ENCODE results near the gene RNF38. TPM values are rescaled to one million over a fixed set of nuclear protein-coding genes. Genes with fewer than 3 reads are reported as not detected.
"Not testable (repeated sequence)": the region's sequence is repeated elsewhere in the genome, so short reads cannot be mapped to it uniquely, and the experiment has no call there.

Gene RNF38
- polyA plus RNA-seq, 1 donor from 2014 or later = 61.9 TPM

DNA sequence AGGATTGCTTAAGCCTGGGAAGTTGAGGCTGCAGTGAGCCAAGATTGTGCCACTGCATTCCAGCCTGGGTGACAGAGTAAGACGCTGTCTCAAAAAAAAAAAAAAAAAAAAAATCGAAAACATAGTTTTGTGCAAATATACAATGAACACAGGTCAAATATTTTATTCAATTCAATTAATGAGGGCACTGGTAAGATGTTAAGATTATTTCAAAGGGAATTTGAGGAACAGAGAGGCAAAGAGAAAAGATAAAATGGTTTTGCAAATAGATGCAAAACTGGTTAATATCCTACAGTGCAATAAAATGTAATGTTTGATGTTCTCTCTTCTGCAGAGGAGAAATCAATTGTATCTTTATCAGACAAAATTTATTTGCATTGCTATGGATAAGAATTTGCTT, 102.3 kb downstream of the RNF38 start:
- Histone ChIP-seq H3K4me2 (ENCODE audit: low read length) (no peak overlapping the region), H3K79me2 (replicated peaks; ENCODE audit: insufficient read depth, low read length) (no peaks in the 10 kb centered on the region), H3K9ac (ENCODE audit: low read length) (no peak overlapping the region), H3K36me3 (ENCODE audit: insufficient read depth, low read length) (no peaks in the 10 kb centered on the region), H3F3A (ENCODE audit: insufficient read depth, low read length, poor library complexity, severe bottlenecking) (no peaks in the 10 kb centered on the region), H4K20me1 (ENCODE audit: insufficient read depth) (no peaks in the 10 kb centered on the region), H3K4me3 (ENCODE audit: low read length) (no peak overlapping the region), H3K9me3 (ENCODE audit: low read length) (no peaks in the 10 kb centered on the region), H3K27ac (ENCODE audit: low read length) (no peak overlapping the region), H3K9me2 (ENCODE audit: insufficient read depth, low read length) (no peaks in the 10 kb centered on the region), H3K27me3 (ENCODE audit: insufficient read depth, low read depth, low read length) (no peaks in the 10 kb centered on the region), H2AFZ (ENCODE audit: low read depth, low read length) (no peak overlapping the region)
- TF ChIP-seq, protein P1, sequence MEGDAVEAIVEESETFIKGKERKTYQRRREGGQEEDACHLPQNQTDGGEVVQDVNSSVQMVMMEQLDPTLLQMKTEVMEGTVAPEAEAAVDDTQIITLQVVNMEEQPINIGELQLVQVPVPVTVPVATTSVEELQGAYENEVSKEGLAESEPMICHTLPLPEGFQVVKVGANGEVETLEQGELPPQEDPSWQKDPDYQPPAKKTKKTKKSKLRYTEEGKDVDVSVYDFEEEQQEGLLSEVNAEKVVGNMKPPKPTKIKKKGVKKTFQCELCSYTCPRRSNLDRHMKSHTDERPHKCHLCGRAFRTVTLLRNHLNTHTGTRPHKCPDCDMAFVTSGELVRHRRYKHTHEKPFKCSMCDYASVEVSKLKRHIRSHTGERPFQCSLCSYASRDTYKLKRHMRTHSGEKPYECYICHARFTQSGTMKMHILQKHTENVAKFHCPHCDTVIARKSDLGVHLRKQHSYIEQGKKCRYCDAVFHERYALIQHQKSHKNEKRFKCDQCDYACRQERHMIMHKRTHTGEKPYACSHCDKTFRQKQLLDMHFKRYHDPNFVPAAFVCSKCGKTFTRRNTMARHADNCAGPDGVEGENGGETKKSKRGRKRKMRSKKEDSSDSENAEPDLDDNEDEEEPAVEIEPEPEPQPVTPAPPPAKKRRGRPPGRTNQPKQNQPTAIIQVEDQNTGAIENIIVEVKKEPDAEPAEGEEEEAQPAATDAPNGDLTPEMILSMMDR (IDR thresholded peaks at IDR 0.05; ENCODE audit: poor library complexity, severe bottlenecking) = no peak
- TF ChIP-seq RAD21 (conservative IDR thresholded peaks at IDR 0.05) (no peak), POLR2AphosphoS5 (IDR thresholded peaks at IDR 0.05) (no peak), EZH2 (IDR thresholded peaks at IDR 0.05; ENCODE audit: borderline replicate concordance, insufficient read depth, low read length, poor library complexity, severe bottlenecking) (no peak), TAF1 (IDR thresholded peaks at IDR 0.05; ENCODE audit: low read depth) (no peak), SMC3 (conservative IDR thresholded peaks at IDR 0.05; ENCODE audit: poor library complexity) (no peak), MXI1 (conservative IDR thresholded peaks at IDR 0.05; ENCODE audit: poor library complexity, severe bottlenecking) (no peak), EP300 (conservative IDR thresholded peaks at IDR 0.05; ENCODE audit: poor library complexity, severe bottlenecking) (no peak)
- TF ChIP-seq, protein P2, sequence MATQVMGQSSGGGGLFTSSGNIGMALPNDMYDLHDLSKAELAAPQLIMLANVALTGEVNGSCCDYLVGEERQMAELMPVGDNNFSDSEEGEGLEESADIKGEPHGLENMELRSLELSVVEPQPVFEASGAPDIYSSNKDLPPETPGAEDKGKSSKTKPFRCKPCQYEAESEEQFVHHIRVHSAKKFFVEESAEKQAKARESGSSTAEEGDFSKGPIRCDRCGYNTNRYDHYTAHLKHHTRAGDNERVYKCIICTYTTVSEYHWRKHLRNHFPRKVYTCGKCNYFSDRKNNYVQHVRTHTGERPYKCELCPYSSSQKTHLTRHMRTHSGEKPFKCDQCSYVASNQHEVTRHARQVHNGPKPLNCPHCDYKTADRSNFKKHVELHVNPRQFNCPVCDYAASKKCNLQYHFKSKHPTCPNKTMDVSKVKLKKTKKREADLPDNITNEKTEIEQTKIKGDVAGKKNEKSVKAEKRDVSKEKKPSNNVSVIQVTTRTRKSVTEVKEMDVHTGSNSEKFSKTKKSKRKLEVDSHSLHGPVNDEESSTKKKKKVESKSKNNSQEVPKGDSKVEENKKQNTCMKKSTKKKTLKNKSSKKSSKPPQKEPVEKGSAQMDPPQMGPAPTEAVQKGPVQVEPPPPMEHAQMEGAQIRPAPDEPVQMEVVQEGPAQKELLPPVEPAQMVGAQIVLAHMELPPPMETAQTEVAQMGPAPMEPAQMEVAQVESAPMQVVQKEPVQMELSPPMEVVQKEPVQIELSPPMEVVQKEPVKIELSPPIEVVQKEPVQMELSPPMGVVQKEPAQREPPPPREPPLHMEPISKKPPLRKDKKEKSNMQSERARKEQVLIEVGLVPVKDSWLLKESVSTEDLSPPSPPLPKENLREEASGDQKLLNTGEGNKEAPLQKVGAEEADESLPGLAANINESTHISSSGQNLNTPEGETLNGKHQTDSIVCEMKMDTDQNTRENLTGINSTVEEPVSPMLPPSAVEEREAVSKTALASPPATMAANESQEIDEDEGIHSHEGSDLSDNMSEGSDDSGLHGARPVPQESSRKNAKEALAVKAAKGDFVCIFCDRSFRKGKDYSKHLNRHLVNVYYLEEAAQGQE (IDR thresholded peaks at IDR 0.05; ENCODE audit: borderline replicate concordance) = no peak

DNA sequence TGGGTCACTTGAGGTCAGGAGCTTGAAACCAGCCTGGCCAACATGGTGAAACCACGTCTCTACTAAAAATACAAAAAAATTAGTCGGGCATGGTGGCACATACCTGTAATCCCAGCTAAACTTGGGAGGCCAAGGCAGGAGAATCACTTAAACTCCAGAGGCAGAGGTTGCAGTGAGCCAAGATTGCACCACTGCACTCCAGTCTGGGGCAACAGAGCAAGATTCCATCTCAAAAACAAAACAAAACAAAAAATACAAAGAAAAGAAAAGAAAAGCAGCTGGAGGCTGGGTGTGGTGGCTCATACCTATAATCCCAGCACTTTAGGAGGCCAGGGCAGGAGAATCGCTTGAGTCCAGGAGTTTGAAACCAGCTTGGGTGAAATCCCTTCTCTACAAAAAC, 105.1 kb downstream of the RNF38 start:
- not testable (repeated sequence) for H3K27ac ChIP-seq (ENCODE audit: low read length); H2AFZ ChIP-seq (ENCODE audit: low read depth, low read length); H3K36me3 ChIP-seq (ENCODE audit: insufficient read depth, low read length); H4K20me1 ChIP-seq (ENCODE audit: insufficient read depth); H3K9me3 ChIP-seq (ENCODE audit: low read length); H3K4me2 ChIP-seq (ENCODE audit: low read length); H3K27me3 ChIP-seq (ENCODE audit: insufficient read depth, low read depth, low read length); H3K9ac ChIP-seq (ENCODE audit: low read length); H3F3A ChIP-seq (ENCODE audit: insufficient read depth, low read length, poor library complexity, severe bottlenecking); H3K79me2 ChIP-seq (replicated peaks; ENCODE audit: insufficient read depth, low read length); H3K4me3 ChIP-seq (ENCODE audit: low read length); H3K9me2 ChIP-seq (ENCODE audit: insufficient read depth, low read length)

DNA sequence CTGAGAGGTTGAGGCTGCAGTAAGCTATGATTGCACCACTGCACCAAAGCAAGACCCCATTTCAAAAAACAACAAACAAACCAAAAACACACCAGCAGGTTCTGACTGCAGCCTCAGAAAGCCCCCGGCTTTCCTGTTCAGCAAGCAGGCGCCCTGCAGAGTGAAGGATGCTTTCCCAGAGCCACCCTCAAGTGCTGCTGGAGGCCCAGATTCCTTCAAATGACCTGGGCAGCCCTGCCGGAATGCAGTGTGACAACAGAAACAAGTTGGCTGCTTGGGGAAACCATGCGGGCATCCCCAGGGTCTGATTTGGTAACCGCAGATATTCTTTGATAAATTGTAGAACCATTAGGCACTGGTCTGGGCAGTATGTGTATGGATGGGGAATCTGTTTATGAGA, 106.2 kb downstream of the RNF38 start:
- Histone ChIP-seq H2AFZ (ENCODE audit: low read depth, low read length) (no peak overlapping the region), H3K9me3 (ENCODE audit: low read length) (no peaks in the 10 kb centered on the region), H3F3A (ENCODE audit: insufficient read depth, low read length, poor library complexity, severe bottlenecking) (no peaks in the 10 kb centered on the region), H3K27me3 (ENCODE audit: insufficient read depth, low read depth, low read length) (no peaks in the 10 kb centered on the region), H3K79me2 (replicated peaks; ENCODE audit: insufficient read depth, low read length) (no peaks in the 10 kb centered on the region), H3K27ac (ENCODE audit: low read length) (no peak overlapping the region), H4K20me1 (ENCODE audit: insufficient read depth) (no peaks in the 10 kb centered on the region), H3K4me3 (ENCODE audit: low read length) (no peak overlapping the region), H3K4me2 (ENCODE audit: low read length) (no peak overlapping the region), H3K36me3 (ENCODE audit: insufficient read depth, low read length) (no peaks in the 10 kb centered on the region), H3K9me2 (ENCODE audit: insufficient read depth, low read length) (no peaks in the 10 kb centered on the region), H3K9ac (ENCODE audit: low read length) (no peak overlapping the region)
- TF ChIP-seq RAD21 (conservative IDR thresholded peaks at IDR 0.05) (no peak), EP300 (conservative IDR thresholded peaks at IDR 0.05; ENCODE audit: poor library complexity, severe bottlenecking) (no peak), MXI1 (conservative IDR thresholded peaks at IDR 0.05; ENCODE audit: poor library complexity, severe bottlenecking) (no peak), TAF1 (IDR thresholded peaks at IDR 0.05; ENCODE audit: low read depth) (no peak), SMC3 (conservative IDR thresholded peaks at IDR 0.05; ENCODE audit: poor library complexity) (no peak), EZH2 (IDR thresholded peaks at IDR 0.05; ENCODE audit: borderline replicate concordance, insufficient read depth, low read length, poor library complexity, severe bottlenecking) (no peak), POLR2AphosphoS5 (IDR thresholded peaks at IDR 0.05) (no peak)
- TF ChIP-seq, protein P1 (IDR thresholded peaks at IDR 0.05; ENCODE audit: poor library complexity, severe bottlenecking) = no peak
- TF ChIP-seq, protein P2 (IDR thresholded peaks at IDR 0.05; ENCODE audit: borderline replicate concordance) = no peak

All from neural cell (in vitro differentiated cells).